Hepatocyte (in vitro differentiated cells): ENCODE results near the gene KCNE4. TPM values are rescaled to one million over a fixed set of nuclear protein-coding genes. Genes with fewer than 3 reads are reported as not detected.

Experiments
- DNase-seq: peaks from one replicate; pipeline ENCODE4 v3.0.0-alpha.2; 2016; ENCODE audit warnings: low spot score
- H2AFZ ChIP-seq: fragments of 200-600 bp; sonication (generic); 2 replicates; pipeline ENCODE4 v1.6.0; 2016; ENCODE audit warnings: antibody characterized with exemption, mild to moderate bottlenecking
- H3K27ac ChIP-seq: fragments of 200-600 bp; sonication (generic); 2 replicates; pipeline ENCODE4 v1.5.1; 2016; ENCODE audit warnings: mild to moderate bottlenecking
- H3K27me3 ChIP-seq: fragments of 200-600 bp; sonication (generic); 2 replicates; pipeline ENCODE4 v1.6.1; 2016
- H3K36me3 ChIP-seq: fragments of 200-600 bp; sonication (generic); replicated peaks from 2 replicates; pipeline ENCODE4 v1.5.1; 2016; ENCODE audit warnings: low read depth; ENCODE audit not compliant: insufficient read depth
- H3K4me1 ChIP-seq: fragments of 200-600 bp; sonication (generic); 2 replicates; pipeline ENCODE4 v1.5.1; 2016; ENCODE audit warnings: mild to moderate bottlenecking, moderate library complexity; ENCODE audit not compliant: insufficient read depth
- H3K4me2 ChIP-seq: fragments of 200-600 bp; sonication (generic); 2 replicates; pipeline ENCODE4 v1.6.0; 2016
- H3K4me3 ChIP-seq: fragments of 200-600 bp; sonication (generic); 2 replicates; pipeline ENCODE4 v1.5.1; 2016; ENCODE audit warnings: mild to moderate bottlenecking
- H3K79me2 ChIP-seq: fragments of 200-600 bp; sonication (generic); 2 replicates; pipeline ENCODE4 v1.6.0; 2017; ENCODE audit warnings: mild to moderate bottlenecking
- H3K9me2 ChIP-seq: fragments of 200-600 bp; sonication (generic); replicated peaks from 2 replicates; pipeline ENCODE4 v1.6.0; 2017; ENCODE audit warnings: mild to moderate bottlenecking; ENCODE audit not compliant: insufficient read depth
- H3K9me3 ChIP-seq: fragments of 200-600 bp; sonication (generic); 2 replicates; pipeline ENCODE4 v1.5.1; 2016; ENCODE audit warnings: low read depth, mild to moderate bottlenecking
- H4K20me1 ChIP-seq: fragments of 200-600 bp; sonication (generic); 2 replicates; pipeline ENCODE4 v1.6.0; 2016; ENCODE audit warnings: mild to moderate bottlenecking; ENCODE audit not compliant: insufficient read depth, poor library complexity, severe bottlenecking
- CTCF ChIP-seq: fragments of 200-600 bp; sonication (generic); IDR thresholded peaks from 2 replicates; pipeline ENCODE4 v1.5.1; 2016; ENCODE audit warnings: antibody characterized with exemption, mild to moderate bottlenecking; ENCODE audit not compliant: poor library complexity
- EZH2 ChIP-seq: fragments of 200-600 bp; sonication (generic); IDR thresholded peaks from 2 replicates; pipeline ENCODE4 v1.6.1; 2016; ENCODE audit warnings: antibody characterized with exemption, mild to moderate bottlenecking, borderline replicate concordance
- EZH2phosphoT487 ChIP-seq: fragments of 200-600 bp; sonication (generic); IDR thresholded peaks from one replicate; pipeline ENCODE4 v1.6.1; 2018; ENCODE audit warnings: antibody characterized with exemption, mild to moderate bottlenecking, low read depth, moderate library complexity; ENCODE audit not compliant: unreplicated experiment, severe bottlenecking
- WGBS: methylation state at CpG from one replicate; pipeline ENCODE4 v1.1.6; 2016; ENCODE audit warnings: low lambda C conversion rate; ENCODE audit errors: missing lambda C conversion rate; 5-methylcytosine and 5-hydroxymethylcytosine counted together
- polyA plus RNA-seq: library from polyadenylated mRNA; unstranded; fragments of >200 nt; fragmentation: Nextera tagmentation; extraction: Ambion mirVana; gene quantifications from 2 replicates; pipeline ENCODE4 v1.2.1, GENCODE V29; 2016
- total RNA-seq: library from RNA; depleted of rRNA; stranded (reverse); fragments of >200 nt; gene quantifications from 2 replicates; pipeline ENCODE4 v1.2.3, GENCODE V29; 2014

Gene KCNE4
- total and polyA plus RNA-seq, 2 experiments from 2014 or later, result 51.4 to 54.6 TPM

- no peak overlapping the region for H3K4me2 ChIP-seq
- H3K79me2 ChIP-seq, result peaks cover 1% of the 10 kb centered on the region
- peaks cover 22% of the 10 kb centered on the region for H3K4me1 ChIP-seq
- 41% methylated on average over 4 of the region's 4 CpGs for WGBS
- H3K27me3 ChIP-seq, result no peaks in the 10 kb centered on the region
- no peak for TF ChIP-seq CTCF
- TF ChIP-seq EZH2, result no peak
- TF ChIP-seq EZH2phosphoT487, result no peak
- H4K20me1 ChIP-seq, result no peaks in the 10 kb centered on the region
- H3K9me2 ChIP-seq, result no peaks in the 10 kb centered on the region
- H3K9me3 ChIP-seq, result no peaks in the 10 kb centered on the region
- peak; percentile 68 for DNase-seq
- no peak overlapping the region for H3K4me3 ChIP-seq
- H3K36me3 ChIP-seq, result no peaks in the 10 kb centered on the region
- no peak overlapping the region for H2AFZ ChIP-seq
- H3K27ac ChIP-seq, result peak overlapping the region; percentile 91
Observed at GRCh38 chr2:223047260-223047761, 4.7 kb upstream of the KCNE4 start.

- Histone ChIP-seq H3K4me2 (no peak overlapping the region), H3K79me2 (peaks cover 6% of the 10 kb centered on the region), H3K9me3 (no peaks in the 10 kb centered on the region), H3K36me3 (no peaks in the 10 kb centered on the region), H3K9me2 (no peaks in the 10 kb centered on the region), H3K27ac (peak overlapping the region; percentile 91), H3K4me3 (no peak overlapping the region), H2AFZ (no peak overlapping the region), H3K4me1 (peaks cover 22% of the 10 kb centered on the region), H3K27me3 (no peaks in the 10 kb centered on the region), H4K20me1 (no peaks in the 10 kb centered on the region)
- WGBS, result 84% methylated on average over 1 of the region's 1 CpG
- TF ChIP-seq EZH2phosphoT487, result no peak
- no peak for TF ChIP-seq EZH2
- TF ChIP-seq CTCF, result no peak
- DNase-seq, result no peak
Observed at GRCh38 chr2:223048519-223048918, 3.5 kb upstream of the KCNE4 start.

- H3K79me2 ChIP-seq, result peaks cover 6% of the 10 kb centered on the region
- 88% methylated on average over 4 of the region's 4 CpGs for WGBS
- no peaks in the 10 kb centered on the region for H3K27me3 ChIP-seq
- H3K4me2 ChIP-seq, result no peak overlapping the region
- H2AFZ ChIP-seq, result no peak overlapping the region
- peaks cover 23% of the 10 kb centered on the region for H3K4me1 ChIP-seq
- no peak overlapping the region for H3K27ac ChIP-seq
- no peaks in the 10 kb centered on the region for H4K20me1 ChIP-seq
- no peaks in the 10 kb centered on the region for H3K36me3 ChIP-seq
- DNase-seq, result no peak
- H3K9me3 ChIP-seq, result no peaks in the 10 kb centered on the region
- no peak overlapping the region for H3K4me3 ChIP-seq
- no peak for TF ChIP-seq EZH2
- TF ChIP-seq CTCF, result no peak
- TF ChIP-seq EZH2phosphoT487, result no peak
- no peaks in the 10 kb centered on the region for H3K9me2 ChIP-seq
Observed at GRCh38 chr2:223049356-223049755, 2.6 kb upstream of the KCNE4 start.
